DOHH2 (cell line): ENCODE data around the gene EMC8.

Experiments used
- H3F3A ChIP-seq: fragments of 200-600 bp; sonication (generic), shearing (Covaris generic); 2 replicates; pipeline ENCODE4 v1.6.0; 2016; ENCODE audit warnings: antibody characterized with exemption, mild to moderate bottlenecking; ENCODE audit not compliant: control insufficient read depth, insufficient read depth
- H3K27ac ChIP-seq: fragments of 200-600 bp; sonication (generic); 2 replicates; pipeline ENCODE4 v1.5.1; 2014; ENCODE audit warnings: low read depth, mild to moderate bottlenecking, low read length, moderate library complexity
- H3K27me3 ChIP-seq: fragments of 200-600 bp; sonication (generic); 2 replicates; pipeline ENCODE4 v1.6.1; 2014; ENCODE audit warnings: mild to moderate bottlenecking, low read length, mixed read lengths; ENCODE audit not compliant: control insufficient read depth
- H3K36me3 ChIP-seq: fragments of 200-600 bp; sonication (generic); 2 replicates; pipeline ENCODE4 v1.6.1; 2014; ENCODE audit warnings: mild to moderate bottlenecking, low read length, moderate library complexity, mixed read lengths; ENCODE audit not compliant: control insufficient read depth
- H3K4me1 ChIP-seq: fragments of 200-600 bp; sonication (generic); 2 replicates; pipeline ENCODE4 v1.6.1; 2014; ENCODE audit warnings: mild to moderate bottlenecking, low read length, mixed read lengths; ENCODE audit not compliant: control insufficient read depth
- H3K4me2 ChIP-seq: fragments of 200-600 bp; sonication (generic); 2 replicates; pipeline ENCODE4 v1.6.0; 2014; ENCODE audit warnings: mild to moderate bottlenecking, low read length, moderate library complexity
- H3K4me3 ChIP-seq: fragments of 200-600 bp; sonication (generic); 2 replicates; pipeline ENCODE4 v1.5.1; 2014; ENCODE audit warnings: mild to moderate bottlenecking, low read length, mixed read lengths
- H3K79me2 ChIP-seq: fragments of 200-600 bp; sonication (generic); 2 replicates; pipeline ENCODE4 v1.6.1; 2014; ENCODE audit warnings: mild to moderate bottlenecking, low read length, mixed read lengths; ENCODE audit not compliant: control insufficient read depth
- H3K9me2 ChIP-seq: fragments of 200-600 bp; sonication (generic); replicated peaks from 2 replicates; pipeline ENCODE4 v1.6.1; 2014; ENCODE audit warnings: mild to moderate bottlenecking, low read length, mixed read lengths; ENCODE audit not compliant: control insufficient read depth
- H3K9me3 ChIP-seq: fragments of 200-600 bp; sonication (generic); 2 replicates; pipeline ENCODE4 v1.6.1; 2014; ENCODE audit warnings: antibody characterized with exemption, low read length, mixed read lengths; ENCODE audit not compliant: control insufficient read depth, insufficient read depth
- H4K20me1 ChIP-seq: fragments of 200-600 bp; sonication (generic); 2 replicates; pipeline ENCODE4 v1.6.0; 2014; ENCODE audit warnings: low read depth, mild to moderate bottlenecking, antibody characterized with exemption, low read length, moderate library complexity; ENCODE audit not compliant: control insufficient read depth, insufficient read depth
- CTCF ChIP-seq: fragments of 200-600 bp; sonication (generic); IDR thresholded peaks from one replicate; pipeline ENCODE4 v1.5.1; 2014; ENCODE audit warnings: antibody characterized with exemption, mild to moderate bottlenecking, low read depth, low read length; ENCODE audit not compliant: poor library complexity, severe bottlenecking
- EZH2phosphoT487 ChIP-seq: fragments of 200-600 bp; sonication (generic); IDR thresholded peaks from 2 replicates; pipeline ENCODE4 v1.6.1; 2017; ENCODE audit warnings: borderline replicate concordance, mild to moderate bottlenecking, antibody characterized with exemption, low read length, moderate library complexity, mixed read lengths

Gene EMC8

GRCh38 chr16:85822145-85822544 is 22.8 kb upstream of the EMC8 start:
- peak overlapping the region; percentile 21 for H3K4me3 ChIP-seq
- no peaks in the 10 kb centered on the region for H3K79me2 ChIP-seq
- H3F3A ChIP-seq: peaks cover 4% of the 10 kb centered on the region; the same call in 1 of the 2 replicates
- H3K9me3 ChIP-seq: no peaks in the 10 kb centered on the region
- no peaks in the 10 kb centered on the region for H4K20me1 ChIP-seq
- no peaks in the 10 kb centered on the region for H3K27me3 ChIP-seq
- H3K27ac ChIP-seq: peak overlapping the region; percentile 27
- no peak for TF ChIP-seq CTCF
- TF ChIP-seq EZH2phosphoT487: no peak
- H3K9me2 ChIP-seq: no peaks in the 10 kb centered on the region
- H3K4me2 ChIP-seq: peak overlapping the region; percentile 67
- H3K36me3 ChIP-seq: no peaks in the 10 kb centered on the region
- peaks cover 48% of the 10 kb centered on the region for H3K4me1 ChIP-seq

GRCh38 chr16:85821390-85822135 is 22.2 kb upstream of the EMC8 start:
- Histone ChIP-seq H3K36me3 (no peaks in the 10 kb centered on the region), H3K9me2 (no peaks in the 10 kb centered on the region), H3K79me2 (no peaks in the 10 kb centered on the region), H3F3A (peaks cover 4% of the 10 kb centered on the region; the same call in 1 of the 2 replicates), H3K4me2 (peak overlapping the region; percentile 67), H3K27me3 (no peaks in the 10 kb centered on the region), H3K9me3 (no peaks in the 10 kb centered on the region), H4K20me1 (no peaks in the 10 kb centered on the region), H3K4me3 (peak overlapping the region; percentile 51), H3K4me1 (peaks cover 42% of the 10 kb centered on the region), H3K27ac (peak overlapping the region; percentile 27)
- TF ChIP-seq EZH2phosphoT487 (no peak), CTCF (peak; percentile 99)

- no peak for TF ChIP-seq EZH2phosphoT487
- TF ChIP-seq CTCF: no peak
- peak overlapping the region; percentile 67 for H3K4me2 ChIP-seq
- no peak overlapping the region for H3K27ac ChIP-seq
- no peaks in the 10 kb centered on the region for H3K27me3 ChIP-seq
- peak overlapping the region; percentile 51 for H3K4me3 ChIP-seq
- peaks cover 4% of the 10 kb centered on the region; the same call in 1 of the 2 replicates for H3F3A ChIP-seq
- no peaks in the 10 kb centered on the region for H3K9me2 ChIP-seq
- no peaks in the 10 kb centered on the region for H3K36me3 ChIP-seq
- no peaks in the 10 kb centered on the region for H4K20me1 ChIP-seq
- H3K4me1 ChIP-seq: peaks cover 34% of the 10 kb centered on the region
- no peaks in the 10 kb centered on the region for H3K79me2 ChIP-seq
- no peaks in the 10 kb centered on the region for H3K9me3 ChIP-seq
Observed at GRCh38 chr16:85820604-85821372, 21.4 kb upstream of the EMC8 start.
